ENCODE measurements around the gene ACAP3.

The ACAP3 gene

GRCh38 chr1:1247341-1247913, 60.3 kb downstream of the ACAP3 start:
- FAIRE-seq, result no peak
- no peak for TF ChIP-seq CTCF (IDR thresholded peaks at IDR 0.05; ENCODE audit: insufficient read depth, missing control alignments)
- no peak for DNase-seq (ENCODE audit: insufficient read length, low spot score)

GRCh38 chr1:1246577-1247340, 61.0 kb downstream of the ACAP3 start, which contains the start of gene C1QTNF12:
Gene C1QTNF12 (minus strand): TSS chr1:1246722. CDS start chr1:1246690, 32 bp downstream.
- FAIRE-seq (no peak), DNase-seq (ENCODE audit: insufficient read length, low spot score) (no peak)
- TF ChIP-seq CTCF (IDR thresholded peaks at IDR 0.05; ENCODE audit: insufficient read depth, missing control alignments), result no peak

GRCh38 chr1:1245817-1246576, 61.7 kb downstream of the ACAP3 start:
- FAIRE-seq (no peak), DNase-seq (ENCODE audit: insufficient read length, low spot score) (no peak)
- TF ChIP-seq CTCF (IDR thresholded peaks at IDR 0.05; ENCODE audit: insufficient read depth, missing control alignments), result no peak

- no peak for FAIRE-seq
- no peak for TF ChIP-seq CTCF (IDR thresholded peaks at IDR 0.05; ENCODE audit: insufficient read depth, missing control alignments)
- no peak for DNase-seq (ENCODE audit: insufficient read length, low spot score)
Measured at GRCh38 chr1:1245178-1245816, 62.4 kb downstream of the ACAP3 start.

- DNase-seq (ENCODE audit: insufficient read length, low spot score) (no peak), FAIRE-seq (no peak)
- no peak for TF ChIP-seq CTCF (IDR thresholded peaks at IDR 0.05; ENCODE audit: insufficient read depth, missing control alignments)
Measured at GRCh38 chr1:1244192-1244811, 63.4 kb downstream of the ACAP3 start.

GRCh38 chr1:1243807-1244191, 63.9 kb downstream of the ACAP3 start:
- TF ChIP-seq CTCF (IDR thresholded peaks at IDR 0.05; ENCODE audit: insufficient read depth, missing control alignments), result no peak
- no peak for FAIRE-seq
- no peak for DNase-seq (ENCODE audit: insufficient read length, low spot score)

Data from D721Med (cell line).